NCI-H1417 (cell line): ENCODE measurements around the gene C4orf36.
A peak's percentile ranks its signal among the peaks of the same experiment; 100 is the strongest.

ENCODE experiments used
- DNase-seq, 3 experiments: peaks; one replicate each; lab custom pipeline; 2025; lab: John Stamatoyannopoulos, UW

Gene C4orf36, protein sequence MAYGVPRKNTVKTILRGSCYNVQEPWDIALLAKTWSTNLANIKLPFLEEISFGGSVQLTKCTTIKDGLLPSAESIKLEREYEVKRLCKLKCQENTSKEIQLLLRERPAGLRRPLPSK

DNA sequence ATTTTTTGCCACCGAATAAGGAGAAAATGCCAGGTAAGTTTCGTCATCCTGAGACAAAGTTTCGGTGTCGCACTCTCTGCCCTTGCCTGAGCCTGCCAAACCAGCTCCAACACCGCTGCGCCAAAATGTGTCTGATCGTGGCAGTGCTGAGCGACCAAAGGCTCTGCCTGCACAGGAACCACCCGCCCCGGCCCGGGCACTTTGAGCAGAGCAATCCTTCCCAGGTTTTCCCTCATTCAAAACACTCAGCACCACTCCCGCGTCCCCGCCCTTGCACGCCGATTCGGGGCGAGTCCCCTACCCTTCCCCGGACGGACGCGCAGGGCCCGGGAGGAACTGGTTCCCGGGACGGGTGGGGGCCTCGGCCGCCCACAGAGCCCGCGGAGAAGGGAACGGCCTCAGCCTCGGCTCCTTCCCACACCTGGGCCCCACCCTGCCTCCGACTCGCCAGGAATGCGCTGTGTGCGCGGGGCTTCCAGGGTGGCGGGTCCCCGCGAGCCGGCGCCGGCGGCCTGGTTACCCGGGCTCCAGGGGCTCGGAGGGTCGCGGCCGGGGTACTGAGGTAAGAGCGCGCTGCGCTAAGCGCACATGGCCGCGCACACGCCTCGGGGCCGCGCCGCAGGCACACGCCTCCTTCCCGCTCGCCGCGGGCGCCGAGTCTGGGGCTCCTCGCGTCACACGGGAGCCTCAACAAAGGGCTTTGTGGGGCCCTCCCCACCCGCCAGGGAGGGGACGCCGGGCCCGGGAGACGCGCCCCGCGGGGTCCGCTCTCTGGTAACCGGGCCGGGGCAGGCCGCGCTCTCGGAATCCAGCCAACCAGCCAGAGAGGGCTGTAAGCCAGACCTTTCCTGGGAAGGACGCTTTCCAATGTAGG, at the start of gene C4orf36:
C4orf36 (minus strand) TSS at position 661 of the 874 bp plus-strand sequence. CDS start 902 bp downstream, outside the sequence.
- peak; percentile 71 to 89 (median 87) for DNase-seq

DNA sequence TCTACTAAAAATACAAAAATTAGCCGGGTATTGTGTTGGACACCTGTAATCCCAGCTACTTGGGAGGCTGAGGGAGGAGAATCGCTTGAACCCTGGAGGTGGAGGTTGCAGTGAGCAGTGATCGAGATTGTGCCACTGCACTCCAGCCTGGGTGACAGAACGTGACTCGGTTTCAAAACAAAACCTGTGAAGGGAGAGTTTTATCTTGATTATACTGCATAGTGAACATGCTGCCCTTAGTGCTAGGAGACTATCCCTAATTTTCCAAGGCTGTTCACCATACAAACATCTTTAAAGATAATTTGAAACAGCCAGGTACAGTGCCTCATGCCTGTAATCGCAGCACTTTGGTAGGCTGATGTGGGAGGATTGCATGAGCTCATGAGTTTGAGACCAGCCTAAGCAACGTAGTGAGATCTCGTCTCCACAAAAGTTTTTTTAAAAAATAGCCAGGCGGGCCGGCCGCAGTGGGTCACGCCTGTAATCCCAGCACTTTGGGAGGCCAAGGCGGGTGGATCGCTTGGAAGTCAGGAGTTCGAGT, 48.8 kb upstream of the C4orf36 start:
- no peak for DNase-seq

DNA sequence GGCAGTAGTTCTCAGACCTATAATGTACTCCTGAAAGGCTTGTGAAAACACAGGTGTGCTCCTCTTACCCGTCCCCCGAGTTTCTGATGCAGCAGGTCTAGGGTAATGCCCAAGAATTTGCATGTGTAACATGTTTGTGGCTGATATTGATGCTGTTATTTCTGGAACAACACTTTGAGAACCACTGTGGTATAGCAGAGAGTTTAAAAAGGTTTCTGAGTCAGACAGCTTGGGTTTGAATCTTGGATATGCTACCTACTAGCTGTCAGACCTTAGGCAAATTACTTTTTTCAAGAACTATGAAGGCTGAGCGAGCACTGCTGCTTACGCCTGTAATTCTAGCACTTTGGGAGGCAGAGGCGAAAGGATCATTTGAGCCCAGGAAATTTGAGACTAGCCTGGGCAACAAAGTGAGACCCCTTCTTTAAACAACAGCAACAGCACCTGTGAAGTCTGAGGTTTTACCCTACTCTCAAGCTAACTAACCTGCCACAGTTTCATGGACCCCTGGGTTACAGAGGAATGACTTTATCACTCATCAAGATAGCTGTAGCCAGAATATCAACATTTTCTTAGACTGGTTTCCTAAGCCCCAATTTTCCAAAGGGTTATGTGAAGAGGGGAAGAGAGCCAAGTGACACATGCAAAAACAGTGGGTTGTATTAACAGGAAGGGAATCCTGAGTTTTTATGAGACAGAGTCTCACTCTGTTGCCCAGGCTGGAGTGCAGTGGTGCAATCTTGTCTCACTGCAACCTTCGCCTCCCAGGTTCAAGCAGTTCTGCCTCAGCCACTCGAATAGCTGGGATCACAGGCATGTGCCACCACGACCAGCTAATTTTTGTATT, 47.7 kb upstream of the C4orf36 start:
- no peak for DNase-seq

DNA sequence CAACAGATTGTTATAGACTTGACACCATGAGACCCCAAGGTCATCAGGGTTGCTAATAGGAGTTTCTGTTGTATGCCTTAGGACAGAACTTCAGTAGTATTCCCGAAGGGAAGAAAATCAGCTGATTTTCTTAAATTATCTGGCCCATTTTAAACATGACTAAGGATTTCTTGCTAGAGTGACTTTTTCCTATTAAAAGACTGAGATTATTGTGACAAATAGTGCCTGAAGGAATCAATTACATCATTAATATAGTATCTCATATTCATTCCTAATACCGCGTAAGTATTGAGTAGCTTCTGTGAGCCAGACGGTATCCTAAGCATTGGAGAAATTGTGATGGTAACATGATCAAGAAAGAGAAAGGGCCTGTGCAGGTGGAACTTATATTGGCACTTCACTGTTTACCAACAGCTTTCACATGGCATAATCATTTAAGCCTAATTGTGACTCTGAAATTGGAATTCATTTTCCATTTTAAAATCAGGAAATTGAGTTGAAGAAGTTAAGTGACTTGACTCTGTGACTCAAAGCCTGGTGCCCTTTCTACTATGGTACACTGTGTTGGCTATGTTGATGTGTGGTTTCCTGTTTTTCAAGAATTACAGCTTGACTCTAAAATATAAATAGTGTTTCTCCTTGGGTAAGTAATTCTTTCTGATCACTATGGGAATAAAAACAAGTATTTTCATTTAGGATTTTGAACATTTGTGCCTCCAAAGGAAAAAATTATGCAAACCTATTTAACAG, 46.7 kb upstream of the C4orf36 start:
- no peak for DNase-seq

DNA sequence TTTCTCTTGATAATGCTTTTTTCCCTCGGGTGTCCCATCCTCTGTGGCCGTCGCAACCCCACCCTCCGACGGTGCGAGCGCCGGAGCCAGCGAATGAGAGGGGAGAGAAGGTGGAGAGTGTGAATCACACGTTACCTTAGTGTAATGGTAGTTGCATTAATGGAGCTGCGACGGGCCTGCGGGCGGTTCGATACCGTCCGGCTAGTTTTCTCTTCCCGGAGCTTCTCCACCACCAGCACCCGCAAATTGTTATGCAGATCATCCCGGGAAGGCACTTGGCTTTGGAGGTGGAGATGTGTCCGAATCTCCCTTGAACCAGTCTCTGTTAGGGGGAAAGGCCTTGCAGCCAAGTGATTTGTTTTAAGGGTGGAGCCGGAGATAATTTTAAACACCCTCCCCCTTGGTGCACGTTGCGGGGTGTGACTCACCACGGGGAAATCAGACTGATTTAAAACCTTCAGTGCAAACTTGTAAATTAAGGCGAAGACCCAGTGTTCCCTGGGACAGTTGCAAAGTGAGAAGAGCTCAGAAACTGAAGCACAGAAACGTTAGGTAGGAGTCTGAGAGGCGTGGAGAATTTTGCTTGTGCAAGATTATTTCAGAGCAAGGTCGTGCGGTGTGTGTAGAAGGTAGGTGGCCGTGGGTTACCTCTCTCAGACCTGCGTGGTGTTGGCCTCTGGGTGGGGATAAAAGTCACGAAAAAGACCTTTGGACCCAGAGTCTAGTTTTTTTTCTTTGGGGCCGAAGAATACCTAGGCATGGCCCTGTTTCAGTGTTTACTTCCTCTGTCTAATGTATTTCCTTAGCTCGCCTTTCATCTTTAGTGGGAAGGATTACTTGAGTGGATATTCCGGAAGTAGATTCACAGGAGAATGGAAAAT, 43.9 kb upstream of the C4orf36 start:
- DNase-seq: peak; percentile 29 to 64 (median 55)

DNA sequence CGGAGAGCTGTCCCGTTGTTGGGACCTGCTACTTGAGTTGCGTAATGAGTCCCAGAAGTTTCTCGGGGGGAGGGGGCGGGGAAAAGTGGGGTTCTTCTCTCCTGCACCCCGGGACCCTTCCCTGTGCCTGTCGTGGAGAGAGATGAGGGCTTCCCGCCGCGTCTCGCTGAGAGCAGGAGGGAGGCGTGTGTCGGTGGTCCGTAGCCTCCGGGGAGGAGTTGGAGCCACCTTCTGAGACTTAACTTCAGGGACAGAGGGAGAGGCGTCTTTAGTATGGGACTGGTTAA, 43.3 kb upstream of the C4orf36 start:
- peak in 2 of 3 experiments; percentile 58 to 64 for DNase-seq

DNA sequence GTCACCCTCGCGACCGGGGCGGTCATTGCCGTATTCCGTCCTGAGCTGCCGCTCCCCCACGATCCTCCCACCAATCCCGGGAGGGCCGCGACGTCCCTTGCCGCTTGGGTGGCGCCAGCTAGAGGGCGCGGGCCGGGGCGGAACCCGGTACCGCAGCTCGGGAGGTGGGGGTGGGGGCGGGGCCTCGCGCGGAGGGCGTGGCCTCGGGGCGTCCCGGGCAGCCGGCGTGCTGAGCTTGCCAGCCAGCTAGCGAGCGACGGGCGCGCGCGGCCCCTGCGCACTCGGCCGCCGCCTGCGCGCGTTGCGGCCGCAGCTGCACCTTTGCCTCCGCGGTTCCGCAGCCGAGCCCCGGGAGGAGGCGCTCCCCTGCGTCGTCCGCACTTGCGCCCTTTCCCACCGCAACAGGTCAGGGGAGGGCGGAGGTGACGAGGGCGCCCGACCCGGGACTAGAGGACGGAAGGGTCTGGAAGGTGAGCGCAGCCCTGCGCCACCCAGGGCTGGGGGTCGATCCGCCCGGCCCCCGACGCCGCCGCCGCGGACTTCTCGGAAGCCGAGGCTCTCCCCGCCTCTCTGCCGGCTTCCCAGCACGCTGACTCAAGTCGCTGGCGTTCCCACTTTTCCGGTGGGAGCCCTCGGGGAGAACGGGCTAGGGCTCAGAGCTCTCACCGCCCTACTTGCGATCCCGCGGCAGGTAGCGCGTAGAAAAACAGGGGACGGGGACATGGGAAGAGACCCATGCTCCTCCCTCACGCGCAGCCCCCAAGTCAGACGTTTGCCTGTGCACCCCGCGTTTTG, 42.7 kb upstream of the C4orf36 start, which contains the start of gene AFF1:
AFF1 (plus strand) TSS at position 241 of the 795 bp plus-strand sequence. CDS start 13,523 bp downstream, outside the sequence.
- peak; percentile 93 to 95 (median 93) for DNase-seq

DNA sequence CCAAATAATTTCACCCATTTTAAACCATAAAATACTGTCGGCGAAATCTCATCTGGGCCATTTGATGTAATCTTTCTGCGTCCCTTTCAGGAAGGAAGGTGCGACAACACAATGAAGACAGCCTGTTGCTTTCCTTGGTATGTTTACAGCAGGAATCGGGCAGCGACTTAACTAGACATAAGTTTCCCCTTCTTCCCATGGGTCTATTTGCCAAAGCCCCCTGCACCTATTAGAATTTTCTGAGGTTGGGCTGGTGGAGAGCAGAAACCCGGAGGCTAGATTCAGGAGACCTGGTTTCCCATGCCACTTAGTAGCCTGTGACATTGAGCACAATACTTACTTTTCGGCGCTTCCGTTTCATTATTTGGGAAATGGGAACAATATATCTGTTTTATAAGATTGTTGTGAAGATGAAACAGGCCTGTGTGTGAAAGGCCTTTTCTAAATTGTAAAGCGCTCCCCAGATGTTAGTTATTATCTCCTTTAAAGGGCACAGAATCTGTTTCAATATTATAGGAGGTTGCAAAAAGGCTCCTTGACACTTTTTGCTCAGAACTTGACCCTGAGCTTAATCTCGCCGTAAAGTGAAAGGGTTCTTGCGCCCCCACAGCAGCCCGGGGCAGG, 42.0 kb upstream of the C4orf36 start:
- peak in 1 of 3 experiments; percentile 53 for DNase-seq

DNA sequence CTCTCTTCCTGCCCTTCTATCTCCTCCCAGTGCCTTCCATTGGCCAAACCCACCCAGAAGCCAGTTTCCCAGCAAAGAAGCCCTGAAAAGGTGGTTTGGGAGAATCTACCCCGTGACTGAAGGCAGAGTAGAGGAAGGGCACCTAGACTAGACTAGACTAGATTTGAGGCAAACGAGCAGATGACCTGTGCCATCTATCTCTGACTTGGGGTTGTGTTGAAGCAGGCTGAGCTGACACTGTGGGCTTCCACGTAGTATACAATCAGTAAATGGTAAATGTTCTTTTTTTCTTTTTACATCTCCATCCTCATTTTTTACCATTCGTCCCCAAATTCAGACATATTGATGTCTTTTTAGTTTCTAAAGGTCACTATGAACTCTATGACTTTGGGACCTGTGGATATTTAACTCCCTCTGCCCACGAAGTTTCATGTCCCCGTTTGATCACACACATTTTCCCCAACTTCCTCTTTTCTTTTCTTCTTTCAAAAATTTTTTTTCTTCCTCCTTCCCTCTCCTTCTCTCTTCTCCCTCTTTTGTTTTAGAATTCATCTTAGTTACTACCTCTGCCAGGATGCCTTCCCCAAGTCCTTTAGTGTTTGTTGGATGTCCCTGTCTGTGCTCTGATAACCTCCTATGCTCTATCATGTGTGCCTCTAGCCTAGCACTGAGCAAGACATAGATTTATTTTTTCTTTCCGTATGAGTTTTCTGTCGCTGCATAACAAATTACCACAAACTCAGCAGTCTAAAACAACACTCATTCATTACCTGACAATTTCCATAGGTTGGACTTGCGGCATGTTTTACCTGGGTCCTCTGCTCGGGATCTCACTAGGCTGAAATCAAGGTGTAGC, 36.4 kb upstream of the C4orf36 start:
- DNase-seq: no peak

DNA sequence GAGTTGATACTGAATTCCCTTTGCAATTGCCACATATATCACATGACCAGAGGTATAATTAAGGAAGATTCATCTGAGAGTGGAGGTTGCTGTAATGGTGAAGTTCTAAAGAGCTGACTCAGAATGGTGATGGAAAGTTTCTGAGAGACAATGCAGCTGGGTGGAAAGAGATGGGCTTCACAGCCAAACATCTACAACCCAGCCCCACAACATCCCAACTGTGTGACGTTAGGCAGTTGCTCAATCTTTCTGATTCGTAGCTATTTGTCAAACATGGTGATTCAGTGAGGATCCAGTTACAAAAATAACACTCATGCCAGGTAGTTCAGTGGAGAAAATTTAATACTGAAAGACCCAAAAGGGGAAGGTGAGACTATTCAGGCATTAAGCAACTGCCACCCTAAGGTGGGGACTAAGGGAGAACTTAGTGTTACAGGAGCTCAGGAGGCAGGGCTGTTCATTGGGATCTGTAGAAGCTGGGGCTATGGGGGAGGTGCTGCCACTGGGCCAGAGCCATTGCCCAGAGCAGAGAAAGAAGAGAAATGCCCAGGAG, 35.7 kb upstream of the C4orf36 start:
- DNase-seq: no peak

DNA sequence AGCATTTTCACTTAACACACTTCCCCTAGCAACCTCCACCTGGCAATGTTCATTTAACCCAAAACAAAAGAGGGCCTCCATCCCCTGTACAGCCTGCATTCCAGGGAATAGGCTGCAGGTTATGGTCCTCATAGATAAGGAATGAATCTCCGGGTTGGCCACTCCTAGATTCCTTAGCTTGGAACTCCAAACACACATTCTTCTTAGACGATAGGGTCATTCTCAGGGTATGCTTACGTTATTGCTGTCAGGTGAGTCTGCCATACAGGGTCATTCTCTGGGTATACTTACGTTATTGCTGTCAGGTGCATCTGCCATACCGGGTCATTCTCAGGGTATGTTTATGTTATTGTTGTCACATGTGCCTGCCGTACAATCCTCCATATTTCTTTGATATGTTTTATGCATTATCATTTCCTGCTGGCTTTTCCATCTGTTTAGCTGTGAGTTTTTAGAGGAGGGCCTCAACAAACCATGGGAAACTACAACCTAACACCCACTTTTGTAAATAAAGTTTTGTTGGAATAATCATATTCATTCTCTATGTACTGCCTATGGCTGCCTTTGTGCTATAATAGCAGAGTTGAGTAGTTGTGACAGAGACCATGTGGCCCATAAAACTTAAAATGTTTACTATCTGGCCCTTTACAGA, 34.3 kb upstream of the C4orf36 start:
- no peak for DNase-seq

DNA sequence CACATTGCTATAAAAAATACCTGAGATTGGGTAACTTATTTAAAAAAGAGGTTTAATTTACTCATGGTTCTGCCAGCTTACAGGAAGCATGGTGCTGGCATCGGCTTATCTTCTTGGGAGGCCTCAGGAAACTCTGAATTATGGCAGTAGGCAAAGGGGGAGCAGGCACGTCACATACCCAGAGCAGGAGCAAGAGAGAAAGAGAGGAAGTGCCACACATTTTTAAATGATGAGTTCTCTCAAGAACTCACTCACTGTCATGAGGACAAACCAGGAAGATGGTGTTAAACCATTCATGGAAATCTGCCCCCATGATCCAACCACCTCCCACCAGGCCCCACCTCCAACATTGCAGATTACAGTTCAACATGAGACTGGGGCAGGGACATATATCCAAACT, 32.6 kb upstream of the C4orf36 start:
- no peak for DNase-seq

DNA sequence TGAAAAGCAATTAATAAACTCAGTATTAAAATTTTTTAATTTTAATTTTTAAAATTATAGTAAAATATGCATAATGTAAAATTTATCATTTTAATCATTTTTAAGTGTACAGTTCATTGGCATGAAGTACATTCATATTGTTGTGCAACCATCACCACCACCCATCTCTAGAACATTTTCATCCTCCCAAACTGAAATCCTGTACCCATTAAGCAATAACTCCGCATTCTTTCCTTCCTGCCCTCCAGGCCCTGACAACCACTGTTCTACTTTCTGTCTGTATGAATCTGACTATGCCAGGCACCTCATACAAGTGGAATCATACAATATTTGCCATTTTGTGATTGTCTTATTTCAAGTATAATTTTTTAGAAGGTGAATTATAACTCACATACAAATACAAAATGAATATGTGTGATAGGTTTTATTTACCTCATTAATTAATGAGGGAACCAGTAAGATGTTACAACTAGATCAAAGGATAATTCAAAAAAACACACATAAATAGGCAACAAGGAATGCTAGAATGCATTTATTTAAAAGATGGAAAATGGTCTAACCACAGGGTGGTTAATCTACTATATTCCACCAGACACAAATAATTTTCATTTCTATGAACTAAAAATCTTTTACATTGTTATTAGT, 29.5 kb upstream of the C4orf36 start:
- no peak for DNase-seq

DNA sequence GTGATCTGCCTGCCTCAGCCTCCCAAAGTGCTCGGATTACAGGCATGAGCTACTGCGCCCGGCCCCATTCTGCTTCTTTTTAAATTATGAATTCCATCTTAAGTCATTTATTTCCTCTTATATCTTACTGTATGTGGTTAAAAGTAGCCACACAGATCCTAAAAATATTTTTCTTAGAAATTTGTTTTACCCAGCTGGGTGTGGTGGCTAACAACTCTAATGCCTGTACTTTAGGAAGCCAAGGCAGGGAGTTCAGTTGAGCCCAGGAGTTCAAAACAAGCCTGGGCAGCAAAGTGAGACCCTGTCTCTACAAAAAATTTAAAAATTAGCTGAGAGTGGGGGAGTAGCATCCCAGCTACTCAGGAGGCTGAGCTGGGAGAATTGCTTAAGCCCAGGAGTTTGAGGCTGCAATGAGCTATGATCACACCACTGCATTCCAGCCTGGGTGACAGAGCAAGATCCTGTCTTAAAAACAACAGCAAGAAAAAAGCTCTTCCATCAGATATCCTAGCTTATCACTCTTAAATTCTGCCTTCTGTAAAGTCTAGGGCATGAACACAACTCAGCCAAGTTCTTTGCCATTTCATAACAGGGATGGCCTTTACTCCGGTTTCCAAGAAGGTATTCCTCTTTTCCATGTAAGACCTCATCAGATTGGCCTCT, 27.5 kb upstream of the C4orf36 start:
- DNase-seq: no peak

DNA sequence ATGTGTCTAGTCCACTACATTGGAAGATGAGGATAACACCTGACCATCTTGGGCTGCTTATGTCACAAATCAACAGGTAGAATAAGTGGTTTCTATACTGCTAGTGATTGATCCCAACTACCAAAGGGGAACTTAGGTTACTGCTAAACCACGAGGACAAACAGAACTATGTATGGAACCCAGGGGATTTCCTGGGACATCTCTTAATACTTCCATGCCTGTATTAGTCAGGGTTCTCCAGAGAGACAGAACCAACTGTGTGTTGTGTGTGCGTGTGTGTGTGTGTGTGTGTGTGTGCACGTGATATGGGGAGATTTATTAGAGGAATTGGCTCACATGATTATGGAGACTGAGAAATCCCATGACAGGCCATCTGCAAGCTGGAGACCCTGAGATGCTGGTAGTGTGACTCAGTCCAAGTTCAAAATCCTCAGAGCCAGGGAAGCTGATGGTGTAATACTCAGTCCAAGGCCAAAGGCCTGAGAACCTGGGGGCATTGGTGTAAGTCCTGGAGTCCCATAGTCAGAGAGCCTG, 26.4 kb upstream of the C4orf36 start:
- DNase-seq: no peak
